Thyroid gland (tissue), 4 donors: ENCODE measurements around the gene ELAVL4.

ENCODE experiments used
- POLR2A ChIP-seq, 2 donors: fragments of 450-650 bp; IDR thresholded peaks; one replicate each; pipeline ENCODE4 v1.6.1; 2017; ENCODE audit warnings: antibody characterized with exemption in 2 of 2, mild to moderate bottlenecking in 2 of 2, moderate library complexity in 1 of 2
- TF ChIP-seq, protein P1 (sequence below), 6 experiments: fragments of 200-600 bp in 3 of 6; fragments of 450-650 bp in 3 of 6; sonication (generic) in 3 of 6; IDR thresholded peaks; one replicate each; pipeline ENCODE4 v1.5.1; 2016 to 2019; ENCODE audit warnings: antibody characterized with exemption in 6 of 6, mild to moderate bottlenecking in 2 of 6, inconsistent platforms in 1 of 6, moderate library complexity in 1 of 6

DNA sequence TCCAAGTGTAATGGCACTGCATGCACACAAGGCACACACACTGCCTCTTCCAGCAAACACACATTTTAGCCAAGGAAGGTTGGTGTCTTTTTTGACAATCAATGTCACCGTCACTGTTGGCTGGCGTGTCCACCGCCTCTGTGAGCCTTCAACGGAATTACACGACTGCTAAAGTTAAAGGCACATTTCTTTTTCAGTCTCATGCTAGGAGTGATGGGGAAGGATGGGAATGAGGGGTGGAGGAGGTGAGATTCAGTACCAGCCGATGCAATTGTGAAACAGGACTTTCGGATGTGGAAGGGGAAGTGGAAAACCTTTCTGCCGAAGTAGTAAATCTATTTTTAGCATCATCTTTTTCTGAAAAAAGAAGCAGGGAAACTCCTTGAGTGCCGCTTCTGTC is 1.4 kb downstream of the ELAVL4 start:
- TF ChIP-seq, protein P1, sequence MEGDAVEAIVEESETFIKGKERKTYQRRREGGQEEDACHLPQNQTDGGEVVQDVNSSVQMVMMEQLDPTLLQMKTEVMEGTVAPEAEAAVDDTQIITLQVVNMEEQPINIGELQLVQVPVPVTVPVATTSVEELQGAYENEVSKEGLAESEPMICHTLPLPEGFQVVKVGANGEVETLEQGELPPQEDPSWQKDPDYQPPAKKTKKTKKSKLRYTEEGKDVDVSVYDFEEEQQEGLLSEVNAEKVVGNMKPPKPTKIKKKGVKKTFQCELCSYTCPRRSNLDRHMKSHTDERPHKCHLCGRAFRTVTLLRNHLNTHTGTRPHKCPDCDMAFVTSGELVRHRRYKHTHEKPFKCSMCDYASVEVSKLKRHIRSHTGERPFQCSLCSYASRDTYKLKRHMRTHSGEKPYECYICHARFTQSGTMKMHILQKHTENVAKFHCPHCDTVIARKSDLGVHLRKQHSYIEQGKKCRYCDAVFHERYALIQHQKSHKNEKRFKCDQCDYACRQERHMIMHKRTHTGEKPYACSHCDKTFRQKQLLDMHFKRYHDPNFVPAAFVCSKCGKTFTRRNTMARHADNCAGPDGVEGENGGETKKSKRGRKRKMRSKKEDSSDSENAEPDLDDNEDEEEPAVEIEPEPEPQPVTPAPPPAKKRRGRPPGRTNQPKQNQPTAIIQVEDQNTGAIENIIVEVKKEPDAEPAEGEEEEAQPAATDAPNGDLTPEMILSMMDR (IDR thresholded peaks at IDR 0.05), result no peak
- no peak for TF ChIP-seq POLR2A (IDR thresholded peaks at IDR 0.05)
